ENCODE data around the gene CNOT2.

DNA sequence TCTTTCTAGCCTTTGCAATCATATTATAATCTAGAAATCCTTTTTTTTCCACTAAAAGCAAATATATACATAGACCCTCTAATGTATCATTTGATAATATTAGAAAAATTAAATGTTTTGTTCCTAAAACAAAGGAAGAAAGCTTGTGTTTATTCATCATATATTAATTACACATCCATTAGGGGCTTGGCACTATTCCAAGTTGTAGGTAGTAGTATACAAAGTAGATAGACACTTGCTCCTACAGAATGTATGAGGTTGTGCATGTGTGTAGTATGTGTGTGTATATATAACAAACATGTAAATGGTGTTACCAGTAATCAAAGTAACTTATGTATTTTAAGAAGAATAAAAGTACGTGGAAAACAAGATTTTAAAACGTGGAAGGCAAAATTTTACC is 107.8 kb downstream of the CNOT2 start:
- TF ChIP-seq, protein P1, sequence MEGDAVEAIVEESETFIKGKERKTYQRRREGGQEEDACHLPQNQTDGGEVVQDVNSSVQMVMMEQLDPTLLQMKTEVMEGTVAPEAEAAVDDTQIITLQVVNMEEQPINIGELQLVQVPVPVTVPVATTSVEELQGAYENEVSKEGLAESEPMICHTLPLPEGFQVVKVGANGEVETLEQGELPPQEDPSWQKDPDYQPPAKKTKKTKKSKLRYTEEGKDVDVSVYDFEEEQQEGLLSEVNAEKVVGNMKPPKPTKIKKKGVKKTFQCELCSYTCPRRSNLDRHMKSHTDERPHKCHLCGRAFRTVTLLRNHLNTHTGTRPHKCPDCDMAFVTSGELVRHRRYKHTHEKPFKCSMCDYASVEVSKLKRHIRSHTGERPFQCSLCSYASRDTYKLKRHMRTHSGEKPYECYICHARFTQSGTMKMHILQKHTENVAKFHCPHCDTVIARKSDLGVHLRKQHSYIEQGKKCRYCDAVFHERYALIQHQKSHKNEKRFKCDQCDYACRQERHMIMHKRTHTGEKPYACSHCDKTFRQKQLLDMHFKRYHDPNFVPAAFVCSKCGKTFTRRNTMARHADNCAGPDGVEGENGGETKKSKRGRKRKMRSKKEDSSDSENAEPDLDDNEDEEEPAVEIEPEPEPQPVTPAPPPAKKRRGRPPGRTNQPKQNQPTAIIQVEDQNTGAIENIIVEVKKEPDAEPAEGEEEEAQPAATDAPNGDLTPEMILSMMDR (IDR thresholded peaks at IDR 0.05; ENCODE audit: insufficient read depth, low read length, poor library complexity, severe bottlenecking): no peak
- no peak for TF ChIP-seq EZH2phosphoT487 (conservative IDR thresholded peaks at IDR 0.05; ENCODE audit: low read length)

All from SU-DHL-6 (cell line).